ENCODE results near the gene EIF5A. TPM values are rescaled to one million over a fixed set of nuclear protein-coding genes. Genes with fewer than 3 reads are reported as not detected.
A peak's percentile ranks its signal among the peaks of the same experiment; 100 is the strongest.

Gene EIF5A
- total RNA-seq, 1 experiment from 2014 or later = 839 TPM

GRCh38 chr17:7307686-7308624 is 527 bp downstream of the EIF5A start:
- in situ Hi-C loops (cut with HindIII; ENCODE audit: low pct_unique_long_range_greater_than_20kb, low sequenced_read_pairs) = no loop called here
- DNase-seq (ENCODE audit: low read depth, low spot score) = peak; percentile 29

GRCh38 chr17:7308625-7309433 is 1.4 kb downstream of the EIF5A start:
- in situ Hi-C loops (cut with HindIII; ENCODE audit: low pct_unique_long_range_greater_than_20kb, low sequenced_read_pairs) = no loop called here
- peak; percentile 87 for DNase-seq (ENCODE audit: low read depth, low spot score)

- no peak for DNase-seq (ENCODE audit: low read depth, low spot score)
- in situ Hi-C loops (cut with HindIII; ENCODE audit: low pct_unique_long_range_greater_than_20kb, low sequenced_read_pairs) = no loop called here
These were observed 2.2 kb downstream of the EIF5A start for GRCh38 chr17:7309628-7310027.

GRCh38 chr17:7311110-7311705 is 3.8 kb downstream of the EIF5A start:
- DNase-seq (ENCODE audit: low read depth, low spot score) = no peak
- in situ Hi-C loops (cut with HindIII; ENCODE audit: low pct_unique_long_range_greater_than_20kb, low sequenced_read_pairs) = no loop called here

- DNase-seq (ENCODE audit: low read depth, low spot score) = no peak
- in situ Hi-C loops (cut with HindIII; ENCODE audit: low pct_unique_long_range_greater_than_20kb, low sequenced_read_pairs) = no loop called here
These were observed 5.1 kb downstream of the EIF5A start for GRCh38 chr17:7312432-7313087.

- in situ Hi-C loops (cut with HindIII; ENCODE audit: low pct_unique_long_range_greater_than_20kb, low sequenced_read_pairs) = no loop called here
- DNase-seq (ENCODE audit: low read depth, low spot score) = peak; percentile 50
These were observed 5.9 kb downstream of the EIF5A start for GRCh38 chr17:7313088-7313889.

GRCh38 chr17:7313890-7314718 is 6.7 kb downstream of the EIF5A start:
- in situ Hi-C loops (cut with HindIII; ENCODE audit: low pct_unique_long_range_greater_than_20kb, low sequenced_read_pairs) = no loop called here
- DNase-seq (ENCODE audit: low read depth, low spot score) = no peak

- DNase-seq (ENCODE audit: low read depth, low spot score) = peak; percentile 82
- in situ Hi-C loops (cut with HindIII; ENCODE audit: low pct_unique_long_range_greater_than_20kb, low sequenced_read_pairs) = no loop called here
These were observed 7.5 kb downstream of the EIF5A start, which contains the start of gene GPS2 for GRCh38 chr17:7314719-7315569. Gene GPS2, minus strand, starts transcription at chr17:7315360. Its CDS starts 308 bp downstream, at chr17:7315052.

- DNase-seq (ENCODE audit: low read depth, low spot score) = no peak
These were observed 8.3 kb downstream of the EIF5A start for GRCh38 chr17:7315570-7316235.

GRCh38 chr17:7317161-7317803 is 9.9 kb downstream of the EIF5A start:
- DNase-seq (ENCODE audit: low read depth, low spot score) = no peak
- in situ Hi-C loops (cut with HindIII; ENCODE audit: low pct_unique_long_range_greater_than_20kb, low sequenced_read_pairs) = no loop called here

More at GRCh38 chr17:7315570-7316235, 8.3 kb downstream of the EIF5A start:
- in situ Hi-C loops (cut with HindIII; ENCODE audit: low pct_unique_long_range_greater_than_20kb, low sequenced_read_pairs) = no loop called here

- in situ Hi-C loops (cut with HindIII; ENCODE audit: low pct_unique_long_range_greater_than_20kb, low sequenced_read_pairs) = no loop called here
- DNase-seq (ENCODE audit: low read depth, low spot score) = no peak
These were observed 10.9 kb downstream of the EIF5A start for GRCh38 chr17:7318121-7318860.

- DNase-seq (ENCODE audit: low read depth, low spot score) = no peak
- in situ Hi-C loops (cut with HindIII; ENCODE audit: low pct_unique_long_range_greater_than_20kb, low sequenced_read_pairs) = no loop called here
These were observed 14.0 kb downstream of the EIF5A start for GRCh38 chr17:7321466-7321865.

- no peak for DNase-seq (ENCODE audit: low read depth, low spot score)
- in situ Hi-C loops (cut with HindIII; ENCODE audit: low pct_unique_long_range_greater_than_20kb, low sequenced_read_pairs) = no loop called here
These were observed 15.2 kb downstream of the EIF5A start for GRCh38 chr17:7322520-7323194.

All from SK-MEL-5 (cell line).